ENCODE results near the gene PTPRG. TPM values are rescaled to one million over a fixed set of nuclear protein-coding genes. Genes with fewer than 3 reads are reported as not detected.

PTPRG gene
- total and polyA plus RNA-seq, 2 experiments from 2014 or later = 24.4 to 131 TPM

DNA sequence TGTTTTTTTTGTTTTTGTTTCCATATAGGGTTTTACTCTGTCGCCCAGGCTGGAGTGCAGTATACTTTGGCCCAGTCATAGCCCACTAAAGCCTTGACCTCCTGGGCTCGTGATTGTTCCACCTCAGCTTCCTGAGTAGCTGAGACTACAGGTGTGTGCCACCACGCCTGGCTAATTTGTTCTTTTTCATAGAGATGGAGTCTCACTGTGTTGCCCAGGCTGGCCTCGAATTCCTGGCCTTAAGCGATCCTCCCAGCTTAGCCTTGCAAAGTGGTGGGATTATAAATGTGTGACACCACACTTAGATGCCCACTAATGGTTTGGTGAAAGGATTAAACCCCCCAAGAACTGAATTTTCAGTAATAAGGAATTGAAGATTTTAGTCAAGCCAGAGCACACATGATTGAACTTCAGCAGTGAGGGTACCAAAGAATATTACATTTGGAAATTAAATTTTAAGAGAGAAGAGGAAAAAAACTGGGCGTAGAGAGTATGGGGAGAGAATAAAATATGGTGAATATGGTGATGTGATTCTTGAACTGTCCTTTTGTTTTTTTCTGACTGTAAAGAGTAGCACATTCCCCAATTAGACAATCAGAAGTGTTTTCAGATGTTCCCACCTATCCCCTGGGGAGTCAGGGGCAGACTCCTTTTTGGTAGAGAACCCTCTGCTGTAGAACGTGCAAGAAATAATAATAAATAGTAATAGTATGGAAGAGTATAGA lies 208.1 kb downstream of the PTPRG start:
- Histone ChIP-seq H3K4me1 (ENCODE audit: insufficient read depth) (peaks cover 40% of the 10 kb centered on the region), H3K27ac (ENCODE audit: low read depth) (peak overlapping the region; percentile 20; the same call in 1 of the 2 replicates), H3K4me3 (no peak overlapping the region), H2AFZ (no peak overlapping the region), H3K27me3 (ENCODE audit: insufficient read depth) (no peaks in the 10 kb centered on the region), H4K20me1 (replicated peaks; ENCODE audit: insufficient read depth) (peaks cover 10% of the 10 kb centered on the region; the same call in 1 of the 2 replicates), H3K36me3 (ENCODE audit: insufficient read depth) (no peaks in the 10 kb centered on the region), H3K9me2 (ENCODE audit: insufficient read depth) (no peaks in the 10 kb centered on the region), H3K4me2 (no peak overlapping the region), H3F3A (replicated peaks; ENCODE audit: low read depth) (no peaks in the 10 kb centered on the region), H3K79me2 (replicated peaks; ENCODE audit: insufficient read depth) (peaks cover 99% of the 10 kb centered on the region)
- no peak overlapping the region for H3K4me3 Mint-ChIP-seq
- no peak overlapping the region; the same call in 1 of the 2 replicates for H3K27ac Mint-ChIP-seq
- peaks cover 5% of the 10 kb centered on the region for H3K27me3 Mint-ChIP-seq (ENCODE audit: insufficient read depth, low read depth, poor library complexity)
- DNase-seq (ENCODE audit: low spot score) (no peak), ATAC-seq (no peak)
- no peaks in the 10 kb centered on the region for H3K36me3 Mint-ChIP-seq (ENCODE audit: low read depth)
- no peak for TF ChIP-seq ZNF331 (CRISPR knock-in tag; IDR thresholded peaks at IDR 0.05; ENCODE audit: low read depth)
- TF ChIP-seq EZH2 (IDR thresholded peaks at IDR 0.05; ENCODE audit: low read depth, unreplicated experiment) = no peak
- TF ChIP-seq, protein P1, sequence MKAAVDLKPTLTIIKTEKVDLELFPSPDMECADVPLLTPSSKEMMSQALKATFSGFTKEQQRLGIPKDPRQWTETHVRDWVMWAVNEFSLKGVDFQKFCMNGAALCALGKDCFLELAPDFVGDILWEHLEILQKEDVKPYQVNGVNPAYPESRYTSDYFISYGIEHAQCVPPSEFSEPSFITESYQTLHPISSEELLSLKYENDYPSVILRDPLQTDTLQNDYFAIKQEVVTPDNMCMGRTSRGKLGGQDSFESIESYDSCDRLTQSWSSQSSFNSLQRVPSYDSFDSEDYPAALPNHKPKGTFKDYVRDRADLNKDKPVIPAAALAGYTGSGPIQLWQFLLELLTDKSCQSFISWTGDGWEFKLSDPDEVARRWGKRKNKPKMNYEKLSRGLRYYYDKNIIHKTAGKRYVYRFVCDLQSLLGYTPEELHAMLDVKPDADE (IDR thresholded peaks at IDR 0.05) = no peak
- TF ChIP-seq NANOG (IDR thresholded peaks at IDR 0.05; ENCODE audit: borderline replicate concordance) = no peak
- TF ChIP-seq CREB1 (CRISPR knock-in tag; IDR thresholded peaks at IDR 0.05; ENCODE audit: low read depth) = no peak
- TF ChIP-seq EZH2phosphoT487 (IDR thresholded peaks at IDR 0.05; ENCODE audit: unreplicated experiment) = no peak
- TF ChIP-seq, protein P2, sequence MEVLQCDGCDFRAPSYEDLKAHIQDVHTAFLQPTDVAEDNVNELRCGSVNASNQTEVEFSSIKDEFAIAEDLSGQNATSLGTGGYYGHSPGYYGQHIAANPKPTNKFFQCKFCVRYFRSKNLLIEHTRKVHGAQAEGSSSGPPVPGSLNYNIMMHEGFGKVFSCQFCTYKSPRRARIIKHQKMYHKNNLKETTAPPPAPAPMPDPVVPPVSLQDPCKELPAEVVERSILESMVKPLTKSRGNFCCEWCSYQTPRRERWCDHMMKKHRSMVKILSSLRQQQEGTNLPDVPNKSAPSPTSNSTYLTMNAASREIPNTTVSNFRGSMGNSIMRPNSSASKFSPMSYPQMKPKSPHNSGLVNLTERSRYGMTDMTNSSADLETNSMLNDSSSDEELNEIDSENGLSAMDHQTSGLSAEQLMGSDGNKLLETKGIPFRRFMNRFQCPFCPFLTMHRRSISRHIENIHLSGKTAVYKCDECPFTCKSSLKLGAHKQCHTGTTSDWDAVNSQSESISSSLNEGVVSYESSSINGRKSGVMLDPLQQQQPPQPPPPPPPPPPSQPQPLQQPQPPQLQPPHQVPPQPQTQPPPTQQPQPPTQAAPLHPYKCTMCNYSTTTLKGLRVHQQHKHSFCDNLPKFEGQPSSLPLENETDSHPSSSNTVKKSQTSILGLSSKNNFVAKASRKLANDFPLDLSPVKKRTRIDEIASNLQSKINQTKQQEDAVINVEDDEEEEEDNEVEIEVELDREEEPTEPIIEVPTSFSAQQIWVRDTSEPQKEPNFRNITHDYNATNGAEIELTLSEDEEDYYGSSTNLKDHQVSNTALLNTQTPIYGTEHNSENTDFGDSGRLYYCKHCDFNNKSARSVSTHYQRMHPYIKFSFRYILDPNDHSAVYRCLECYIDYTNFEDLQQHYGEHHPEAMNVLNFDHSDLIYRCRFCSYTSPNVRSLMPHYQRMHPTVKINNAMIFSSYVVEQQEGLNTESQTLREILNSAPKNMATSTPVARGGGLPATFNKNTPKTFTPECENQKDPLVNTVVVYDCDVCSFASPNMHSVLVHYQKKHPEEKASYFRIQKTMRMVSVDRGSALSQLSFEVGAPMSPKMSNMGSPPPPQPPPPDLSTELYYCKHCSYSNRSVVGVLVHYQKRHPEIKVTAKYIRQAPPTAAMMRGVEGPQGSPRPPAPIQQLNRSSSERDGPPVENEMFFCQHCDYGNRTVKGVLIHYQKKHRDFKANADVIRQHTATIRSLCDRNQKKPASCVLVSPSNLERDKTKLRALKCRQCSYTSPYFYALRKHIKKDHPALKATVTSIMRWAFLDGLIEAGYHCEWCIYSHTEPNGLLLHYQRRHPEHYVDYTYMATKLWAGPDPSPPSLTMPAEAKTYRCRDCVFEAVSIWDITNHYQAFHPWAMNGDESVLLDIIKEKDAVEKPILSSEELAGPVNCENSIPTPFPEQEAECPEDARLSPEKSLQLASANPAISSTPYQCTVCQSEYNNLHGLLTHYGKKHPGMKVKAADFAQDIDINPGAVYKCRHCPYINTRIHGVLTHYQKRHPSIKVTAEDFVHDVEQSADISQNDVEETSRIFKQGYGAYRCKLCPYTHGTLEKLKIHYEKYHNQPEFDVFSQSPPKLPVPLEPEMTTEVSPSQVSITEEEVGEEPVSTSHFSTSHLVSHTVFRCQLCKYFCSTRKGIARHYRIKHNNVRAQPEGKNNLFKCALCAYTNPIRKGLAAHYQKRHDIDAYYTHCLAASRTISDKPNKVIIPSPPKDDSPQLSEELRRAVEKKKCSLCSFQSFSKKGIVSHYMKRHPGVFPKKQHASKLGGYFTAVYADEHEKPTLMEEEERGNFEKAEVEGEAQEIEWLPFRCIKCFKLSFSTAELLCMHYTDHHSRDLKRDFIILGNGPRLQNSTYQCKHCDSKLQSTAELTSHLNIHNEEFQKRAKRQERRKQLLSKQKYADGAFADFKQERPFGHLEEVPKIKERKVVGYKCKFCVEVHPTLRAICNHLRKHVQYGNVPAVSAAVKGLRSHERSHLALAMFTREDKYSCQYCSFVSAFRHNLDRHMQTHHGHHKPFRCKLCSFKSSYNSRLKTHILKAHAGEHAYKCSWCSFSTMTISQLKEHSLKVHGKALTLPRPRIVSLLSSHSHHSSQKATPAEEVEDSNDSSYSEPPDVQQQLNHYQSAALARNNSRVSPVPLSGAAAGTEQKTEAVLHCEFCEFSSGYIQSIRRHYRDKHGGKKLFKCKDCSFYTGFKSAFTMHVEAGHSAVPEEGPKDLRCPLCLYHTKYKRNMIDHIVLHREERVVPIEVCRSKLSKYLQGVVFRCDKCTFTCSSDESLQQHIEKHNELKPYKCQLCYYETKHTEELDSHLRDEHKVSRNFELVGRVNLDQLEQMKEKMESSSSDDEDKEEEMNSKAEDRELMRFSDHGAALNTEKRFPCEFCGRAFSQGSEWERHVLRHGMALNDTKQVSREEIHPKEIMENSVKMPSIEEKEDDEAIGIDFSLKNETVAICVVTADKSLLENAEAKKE (CRISPR knock-in tag; IDR thresholded peaks at IDR 0.05) = no peak
- TF ChIP-seq, protein P3, sequence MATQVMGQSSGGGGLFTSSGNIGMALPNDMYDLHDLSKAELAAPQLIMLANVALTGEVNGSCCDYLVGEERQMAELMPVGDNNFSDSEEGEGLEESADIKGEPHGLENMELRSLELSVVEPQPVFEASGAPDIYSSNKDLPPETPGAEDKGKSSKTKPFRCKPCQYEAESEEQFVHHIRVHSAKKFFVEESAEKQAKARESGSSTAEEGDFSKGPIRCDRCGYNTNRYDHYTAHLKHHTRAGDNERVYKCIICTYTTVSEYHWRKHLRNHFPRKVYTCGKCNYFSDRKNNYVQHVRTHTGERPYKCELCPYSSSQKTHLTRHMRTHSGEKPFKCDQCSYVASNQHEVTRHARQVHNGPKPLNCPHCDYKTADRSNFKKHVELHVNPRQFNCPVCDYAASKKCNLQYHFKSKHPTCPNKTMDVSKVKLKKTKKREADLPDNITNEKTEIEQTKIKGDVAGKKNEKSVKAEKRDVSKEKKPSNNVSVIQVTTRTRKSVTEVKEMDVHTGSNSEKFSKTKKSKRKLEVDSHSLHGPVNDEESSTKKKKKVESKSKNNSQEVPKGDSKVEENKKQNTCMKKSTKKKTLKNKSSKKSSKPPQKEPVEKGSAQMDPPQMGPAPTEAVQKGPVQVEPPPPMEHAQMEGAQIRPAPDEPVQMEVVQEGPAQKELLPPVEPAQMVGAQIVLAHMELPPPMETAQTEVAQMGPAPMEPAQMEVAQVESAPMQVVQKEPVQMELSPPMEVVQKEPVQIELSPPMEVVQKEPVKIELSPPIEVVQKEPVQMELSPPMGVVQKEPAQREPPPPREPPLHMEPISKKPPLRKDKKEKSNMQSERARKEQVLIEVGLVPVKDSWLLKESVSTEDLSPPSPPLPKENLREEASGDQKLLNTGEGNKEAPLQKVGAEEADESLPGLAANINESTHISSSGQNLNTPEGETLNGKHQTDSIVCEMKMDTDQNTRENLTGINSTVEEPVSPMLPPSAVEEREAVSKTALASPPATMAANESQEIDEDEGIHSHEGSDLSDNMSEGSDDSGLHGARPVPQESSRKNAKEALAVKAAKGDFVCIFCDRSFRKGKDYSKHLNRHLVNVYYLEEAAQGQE (IDR thresholded peaks at IDR 0.05; ENCODE audit: unreplicated experiment) = no peak
- TF ChIP-seq JUNB (IDR thresholded peaks at IDR 0.05; ENCODE audit: unreplicated experiment) = no peak
- no peak for TF ChIP-seq ZNF114 (CRISPR knock-in tag; IDR thresholded peaks at IDR 0.05)
- TF ChIP-seq POLR2AphosphoS5 (IDR thresholded peaks at IDR 0.05; ENCODE audit: low read depth) = no peak
- TF ChIP-seq, protein P4, sequence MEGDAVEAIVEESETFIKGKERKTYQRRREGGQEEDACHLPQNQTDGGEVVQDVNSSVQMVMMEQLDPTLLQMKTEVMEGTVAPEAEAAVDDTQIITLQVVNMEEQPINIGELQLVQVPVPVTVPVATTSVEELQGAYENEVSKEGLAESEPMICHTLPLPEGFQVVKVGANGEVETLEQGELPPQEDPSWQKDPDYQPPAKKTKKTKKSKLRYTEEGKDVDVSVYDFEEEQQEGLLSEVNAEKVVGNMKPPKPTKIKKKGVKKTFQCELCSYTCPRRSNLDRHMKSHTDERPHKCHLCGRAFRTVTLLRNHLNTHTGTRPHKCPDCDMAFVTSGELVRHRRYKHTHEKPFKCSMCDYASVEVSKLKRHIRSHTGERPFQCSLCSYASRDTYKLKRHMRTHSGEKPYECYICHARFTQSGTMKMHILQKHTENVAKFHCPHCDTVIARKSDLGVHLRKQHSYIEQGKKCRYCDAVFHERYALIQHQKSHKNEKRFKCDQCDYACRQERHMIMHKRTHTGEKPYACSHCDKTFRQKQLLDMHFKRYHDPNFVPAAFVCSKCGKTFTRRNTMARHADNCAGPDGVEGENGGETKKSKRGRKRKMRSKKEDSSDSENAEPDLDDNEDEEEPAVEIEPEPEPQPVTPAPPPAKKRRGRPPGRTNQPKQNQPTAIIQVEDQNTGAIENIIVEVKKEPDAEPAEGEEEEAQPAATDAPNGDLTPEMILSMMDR (conservative IDR thresholded peaks at IDR 0.05; ENCODE audit: low read depth in 2 of 2) = no peak
- no peak for TF ChIP-seq STAT1 (IDR thresholded peaks at IDR 0.05; ENCODE audit: unreplicated experiment)
- H3K9me3 Mint-ChIP-seq = no peaks in the 10 kb centered on the region
- peaks cover 40% of the 10 kb centered on the region for H3K4me1 Mint-ChIP-seq

All from GM23338 (cell line).